GM23338 (cell line): ENCODE results near the gene FPR1. TPM values are rescaled to one million over a fixed set of nuclear protein-coding genes. Genes with fewer than 3 reads are reported as not detected.

ENCODE experiments used
- ATAC-seq: fragments of 200-7000 bp; cut with Tn5 transposase; 3 replicates; pipeline ENCODE4 v1.9.1; 2020
- DNase-seq: peaks from one replicate; pipeline ENCODE4 v3.0.0-alpha.2; 2015; ENCODE audit warnings: low spot score
- H2AFZ ChIP-seq: fragments of 200-600 bp; sonication (generic); 2 replicates; pipeline ENCODE4 v1.8.0; 2016; ENCODE audit warnings: antibody characterized with exemption, mild to moderate bottlenecking, moderate library complexity
- H3F3A ChIP-seq: fragments of 200-600 bp; sonication (generic); replicated peaks from 2 replicates; pipeline ENCODE4 v1.8.0; 2017; ENCODE audit warnings: antibody characterized with exemption, mixed run types, low read depth
- H3K27ac ChIP-seq: fragments of 200-600 bp; sonication (generic); 2 replicates; pipeline ENCODE4 v1.6.1; 2016; ENCODE audit warnings: low read depth
- H3K27me3 ChIP-seq: fragments of 200-600 bp; sonication (generic); 2 replicates; pipeline ENCODE4 v1.8.0; 2016; ENCODE audit warnings: mild to moderate bottlenecking, mixed run types, moderate library complexity; ENCODE audit not compliant: insufficient read depth
- H3K36me3 ChIP-seq: fragments of 200-600 bp; sonication (generic); 2 replicates; pipeline ENCODE4 v1.8.0; 2016; ENCODE audit warnings: mild to moderate bottlenecking; ENCODE audit not compliant: insufficient read depth
- H3K4me1 ChIP-seq: fragments of 200-600 bp; sonication (generic); 2 replicates; pipeline ENCODE4 v1.8.0; 2016; ENCODE audit warnings: mild to moderate bottlenecking, moderate library complexity; ENCODE audit not compliant: insufficient read depth
- H3K4me2 ChIP-seq: fragments of 200-600 bp; sonication (generic); 2 replicates; pipeline ENCODE4 v1.7.1; 2017; ENCODE audit warnings: mixed run types
- H3K4me3 ChIP-seq: fragments of 200-600 bp; sonication (generic); 2 replicates; pipeline ENCODE4 v1.6.1; 2016; ENCODE audit warnings: mixed run types
- H3K79me2 ChIP-seq: fragments of 200-600 bp; sonication (generic); replicated peaks from 2 replicates; pipeline ENCODE4 v1.8.0; 2017; ENCODE audit warnings: mild to moderate bottlenecking; ENCODE audit not compliant: insufficient read depth
- H3K9me2 ChIP-seq: fragments of 200-600 bp; sonication (generic); 2 replicates; pipeline ENCODE4 v1.8.0; 2017; ENCODE audit not compliant: insufficient read depth
- H4K20me1 ChIP-seq: fragments of 200-600 bp; sonication (generic); replicated peaks from 2 replicates; pipeline ENCODE4 v1.8.0; 2017; ENCODE audit warnings: mild to moderate bottlenecking; ENCODE audit not compliant: insufficient read depth
- H3K27ac Mint-ChIP-seq: 2 replicates; pipeline ENCODE4 v1.8.0; 2020; ENCODE audit warnings: inconsistent platforms, mild to moderate bottlenecking, moderate library complexity, mixed read lengths
- H3K27me3 Mint-ChIP-seq: 3 replicates; pipeline ENCODE4 v1.8.0; 2022; ENCODE audit warnings: low read depth, mild to moderate bottlenecking, moderate library complexity, mixed read lengths, inconsistent platforms; ENCODE audit not compliant: insufficient read depth, poor library complexity
- H3K36me3 Mint-ChIP-seq: 3 replicates; pipeline ENCODE4 v1.8.0; 2021; ENCODE audit warnings: low read depth, mild to moderate bottlenecking, inconsistent platforms, moderate library complexity, mixed read lengths
- H3K4me1 Mint-ChIP-seq: 3 replicates; pipeline ENCODE4 v1.8.0; 2020; ENCODE audit warnings: mild to moderate bottlenecking, inconsistent platforms, mixed read lengths
- H3K4me3 Mint-ChIP-seq: 3 replicates; pipeline ENCODE4 v1.8.0; 2021; ENCODE audit warnings: moderate library complexity, mild to moderate bottlenecking, inconsistent platforms, mixed read lengths
- H3K9me3 Mint-ChIP-seq: 3 replicates; pipeline ENCODE4 v1.8.0; 2020; ENCODE audit warnings: moderate library complexity, mild to moderate bottlenecking, inconsistent platforms, mixed read lengths
- CREB1 ChIP-seq: fragments of 250-450 bp; sonication (Bioruptor Pico); IDR thresholded peaks from 2 replicates; pipeline ENCODE4 v1.5.0; 2020; ENCODE audit warnings: low read depth, mild to moderate bottlenecking, moderate library complexity
- EZH2phosphoT487 ChIP-seq: fragments of 200-600 bp; sonication (generic); IDR thresholded peaks from one replicate; pipeline ENCODE4 v1.8.1; 2018; ENCODE audit warnings: antibody characterized with exemption; ENCODE audit not compliant: unreplicated experiment
- POLR2AphosphoS5 ChIP-seq: IDR thresholded peaks from 2 replicates; pipeline ENCODE4 v1.6.1; 2016; ENCODE audit warnings: antibody characterized with exemption, low read depth
- polyA plus RNA-seq: library from polyadenylated mRNA; unstranded; fragments of >200 nt; fragmentation: Nextera tagmentation; extraction: Ambion mirVana; gene quantifications from 2 replicates; pipeline ENCODE4 v1.2.1, GENCODE V29; 2016
- total RNA-seq: library from RNA; depleted of rRNA; stranded (reverse); fragments of >200 nt; shearing (Covaris generic); gene quantifications from 2 replicates; pipeline ENCODE4 v1.2.3, GENCODE V29; 2014
- TF ChIP-seq, protein P1 (sequence below): fragments of 250-450 bp; sonication (Bioruptor Pico); IDR thresholded peaks from 2 replicates; pipeline ENCODE4 v1.5.0; 2020; ENCODE audit warnings: mild to moderate bottlenecking, moderate library complexity
- TF ChIP-seq, protein P2 (sequence below), 2 experiments: fragments of 200-600 bp in 1 of 2; sonication (generic) in 1 of 2; conservative IDR thresholded peaks; 2 replicates each; pipeline versions ENCODE4 v1.5.1 to v1.6.1; 2016 to 2017; ENCODE audit warnings: antibody characterized with exemption in 2 of 2, low read depth in 2 of 2, mild to moderate bottlenecking in 2 of 2, moderate library complexity in 1 of 2

FPR1 gene
- total and polyA plus RNA-seq, 2 experiments from 2014 or later = not detected

DNA sequence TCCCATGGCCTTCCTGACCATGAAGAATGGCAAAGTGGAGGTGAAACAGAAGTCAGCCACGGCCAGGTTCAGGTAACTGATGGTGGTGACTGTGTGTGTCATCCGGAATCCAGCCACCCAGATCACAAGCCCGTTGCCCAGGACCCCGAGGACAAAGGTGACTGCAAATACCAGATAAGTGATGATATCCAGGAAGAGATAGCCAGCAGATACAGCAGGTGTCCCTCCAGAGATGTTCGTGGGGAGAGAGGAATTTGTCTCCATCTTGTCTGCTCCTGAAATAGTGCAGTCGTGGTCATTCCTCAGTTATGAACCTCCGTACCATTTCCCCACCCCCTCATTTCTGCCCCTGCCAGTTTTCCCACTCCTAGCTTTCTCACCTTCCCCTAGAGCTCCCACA lies 4.9 kb downstream of the FPR1 start (continued):
- TF ChIP-seq, protein P1, sequence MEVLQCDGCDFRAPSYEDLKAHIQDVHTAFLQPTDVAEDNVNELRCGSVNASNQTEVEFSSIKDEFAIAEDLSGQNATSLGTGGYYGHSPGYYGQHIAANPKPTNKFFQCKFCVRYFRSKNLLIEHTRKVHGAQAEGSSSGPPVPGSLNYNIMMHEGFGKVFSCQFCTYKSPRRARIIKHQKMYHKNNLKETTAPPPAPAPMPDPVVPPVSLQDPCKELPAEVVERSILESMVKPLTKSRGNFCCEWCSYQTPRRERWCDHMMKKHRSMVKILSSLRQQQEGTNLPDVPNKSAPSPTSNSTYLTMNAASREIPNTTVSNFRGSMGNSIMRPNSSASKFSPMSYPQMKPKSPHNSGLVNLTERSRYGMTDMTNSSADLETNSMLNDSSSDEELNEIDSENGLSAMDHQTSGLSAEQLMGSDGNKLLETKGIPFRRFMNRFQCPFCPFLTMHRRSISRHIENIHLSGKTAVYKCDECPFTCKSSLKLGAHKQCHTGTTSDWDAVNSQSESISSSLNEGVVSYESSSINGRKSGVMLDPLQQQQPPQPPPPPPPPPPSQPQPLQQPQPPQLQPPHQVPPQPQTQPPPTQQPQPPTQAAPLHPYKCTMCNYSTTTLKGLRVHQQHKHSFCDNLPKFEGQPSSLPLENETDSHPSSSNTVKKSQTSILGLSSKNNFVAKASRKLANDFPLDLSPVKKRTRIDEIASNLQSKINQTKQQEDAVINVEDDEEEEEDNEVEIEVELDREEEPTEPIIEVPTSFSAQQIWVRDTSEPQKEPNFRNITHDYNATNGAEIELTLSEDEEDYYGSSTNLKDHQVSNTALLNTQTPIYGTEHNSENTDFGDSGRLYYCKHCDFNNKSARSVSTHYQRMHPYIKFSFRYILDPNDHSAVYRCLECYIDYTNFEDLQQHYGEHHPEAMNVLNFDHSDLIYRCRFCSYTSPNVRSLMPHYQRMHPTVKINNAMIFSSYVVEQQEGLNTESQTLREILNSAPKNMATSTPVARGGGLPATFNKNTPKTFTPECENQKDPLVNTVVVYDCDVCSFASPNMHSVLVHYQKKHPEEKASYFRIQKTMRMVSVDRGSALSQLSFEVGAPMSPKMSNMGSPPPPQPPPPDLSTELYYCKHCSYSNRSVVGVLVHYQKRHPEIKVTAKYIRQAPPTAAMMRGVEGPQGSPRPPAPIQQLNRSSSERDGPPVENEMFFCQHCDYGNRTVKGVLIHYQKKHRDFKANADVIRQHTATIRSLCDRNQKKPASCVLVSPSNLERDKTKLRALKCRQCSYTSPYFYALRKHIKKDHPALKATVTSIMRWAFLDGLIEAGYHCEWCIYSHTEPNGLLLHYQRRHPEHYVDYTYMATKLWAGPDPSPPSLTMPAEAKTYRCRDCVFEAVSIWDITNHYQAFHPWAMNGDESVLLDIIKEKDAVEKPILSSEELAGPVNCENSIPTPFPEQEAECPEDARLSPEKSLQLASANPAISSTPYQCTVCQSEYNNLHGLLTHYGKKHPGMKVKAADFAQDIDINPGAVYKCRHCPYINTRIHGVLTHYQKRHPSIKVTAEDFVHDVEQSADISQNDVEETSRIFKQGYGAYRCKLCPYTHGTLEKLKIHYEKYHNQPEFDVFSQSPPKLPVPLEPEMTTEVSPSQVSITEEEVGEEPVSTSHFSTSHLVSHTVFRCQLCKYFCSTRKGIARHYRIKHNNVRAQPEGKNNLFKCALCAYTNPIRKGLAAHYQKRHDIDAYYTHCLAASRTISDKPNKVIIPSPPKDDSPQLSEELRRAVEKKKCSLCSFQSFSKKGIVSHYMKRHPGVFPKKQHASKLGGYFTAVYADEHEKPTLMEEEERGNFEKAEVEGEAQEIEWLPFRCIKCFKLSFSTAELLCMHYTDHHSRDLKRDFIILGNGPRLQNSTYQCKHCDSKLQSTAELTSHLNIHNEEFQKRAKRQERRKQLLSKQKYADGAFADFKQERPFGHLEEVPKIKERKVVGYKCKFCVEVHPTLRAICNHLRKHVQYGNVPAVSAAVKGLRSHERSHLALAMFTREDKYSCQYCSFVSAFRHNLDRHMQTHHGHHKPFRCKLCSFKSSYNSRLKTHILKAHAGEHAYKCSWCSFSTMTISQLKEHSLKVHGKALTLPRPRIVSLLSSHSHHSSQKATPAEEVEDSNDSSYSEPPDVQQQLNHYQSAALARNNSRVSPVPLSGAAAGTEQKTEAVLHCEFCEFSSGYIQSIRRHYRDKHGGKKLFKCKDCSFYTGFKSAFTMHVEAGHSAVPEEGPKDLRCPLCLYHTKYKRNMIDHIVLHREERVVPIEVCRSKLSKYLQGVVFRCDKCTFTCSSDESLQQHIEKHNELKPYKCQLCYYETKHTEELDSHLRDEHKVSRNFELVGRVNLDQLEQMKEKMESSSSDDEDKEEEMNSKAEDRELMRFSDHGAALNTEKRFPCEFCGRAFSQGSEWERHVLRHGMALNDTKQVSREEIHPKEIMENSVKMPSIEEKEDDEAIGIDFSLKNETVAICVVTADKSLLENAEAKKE = no peak
- TF ChIP-seq, protein P2, sequence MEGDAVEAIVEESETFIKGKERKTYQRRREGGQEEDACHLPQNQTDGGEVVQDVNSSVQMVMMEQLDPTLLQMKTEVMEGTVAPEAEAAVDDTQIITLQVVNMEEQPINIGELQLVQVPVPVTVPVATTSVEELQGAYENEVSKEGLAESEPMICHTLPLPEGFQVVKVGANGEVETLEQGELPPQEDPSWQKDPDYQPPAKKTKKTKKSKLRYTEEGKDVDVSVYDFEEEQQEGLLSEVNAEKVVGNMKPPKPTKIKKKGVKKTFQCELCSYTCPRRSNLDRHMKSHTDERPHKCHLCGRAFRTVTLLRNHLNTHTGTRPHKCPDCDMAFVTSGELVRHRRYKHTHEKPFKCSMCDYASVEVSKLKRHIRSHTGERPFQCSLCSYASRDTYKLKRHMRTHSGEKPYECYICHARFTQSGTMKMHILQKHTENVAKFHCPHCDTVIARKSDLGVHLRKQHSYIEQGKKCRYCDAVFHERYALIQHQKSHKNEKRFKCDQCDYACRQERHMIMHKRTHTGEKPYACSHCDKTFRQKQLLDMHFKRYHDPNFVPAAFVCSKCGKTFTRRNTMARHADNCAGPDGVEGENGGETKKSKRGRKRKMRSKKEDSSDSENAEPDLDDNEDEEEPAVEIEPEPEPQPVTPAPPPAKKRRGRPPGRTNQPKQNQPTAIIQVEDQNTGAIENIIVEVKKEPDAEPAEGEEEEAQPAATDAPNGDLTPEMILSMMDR (conservative IDR thresholded peaks at IDR 0.05; ENCODE audit: low read depth in 2 of 2) = no peak
- TF ChIP-seq POLR2AphosphoS5 (no peak), EZH2phosphoT487 (no peak)

DNA sequence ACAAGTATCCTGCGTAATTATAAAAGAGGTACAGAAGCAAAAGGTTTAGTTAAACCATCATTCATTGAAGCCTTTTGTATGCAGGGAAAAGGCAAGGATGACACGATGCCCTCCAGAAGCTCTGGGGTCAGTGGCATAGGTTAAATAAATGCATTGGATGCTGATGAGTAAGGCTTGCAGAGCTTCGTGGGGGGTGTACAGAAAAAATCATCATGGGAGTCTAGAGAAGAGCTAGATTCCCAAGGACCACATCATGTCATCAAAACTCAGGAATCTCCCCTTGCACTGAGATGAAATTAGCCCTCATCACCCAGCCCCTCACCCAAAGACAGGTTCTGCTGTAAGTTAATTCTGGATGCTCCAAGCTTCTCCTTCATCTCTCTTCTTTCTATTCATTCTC lies 8.3 kb downstream of the FPR1 start:
- H3K36me3 Mint-ChIP-seq = peaks cover 7% of the 10 kb centered on the region; the same call in 2 of the 3 replicates
- Histone ChIP-seq H3F3A (no peaks in the 10 kb centered on the region), H3K9me2 (0 out of 2 replicates have a peak, but pooled peaks cover 2% of the 10 kb centered on the region), H3K4me1 (no peaks in the 10 kb centered on the region), H3K4me2 (no peak overlapping the region), H3K27me3 (no peaks in the 10 kb centered on the region), H4K20me1 (no peaks in the 10 kb centered on the region), H3K4me3 (no peak overlapping the region), H3K79me2 (no peaks in the 10 kb centered on the region), H3K27ac (no peak overlapping the region), H2AFZ (no peak overlapping the region), H3K36me3 (no peaks in the 10 kb centered on the region)
- ATAC-seq (no peak), DNase-seq (no peak)
- H3K27me3 Mint-ChIP-seq = no peaks in the 10 kb centered on the region
- peaks cover 60% of the 10 kb centered on the region for H3K9me3 Mint-ChIP-seq
- no peak overlapping the region for H3K4me3 Mint-ChIP-seq
- H3K27ac Mint-ChIP-seq = no peak overlapping the region
- no peak for TF ChIP-seq CREB1
- no peaks in the 10 kb centered on the region for H3K4me1 Mint-ChIP-seq
